Measurements from ENCODE around the gene CDC73. TPM values are rescaled to one million over a fixed set of nuclear protein-coding genes. Genes with fewer than 3 reads are reported as not detected.

Gene CDC73
- total RNA-seq, 1 experiment from 2014 or later, result 62.5 TPM

DNA sequence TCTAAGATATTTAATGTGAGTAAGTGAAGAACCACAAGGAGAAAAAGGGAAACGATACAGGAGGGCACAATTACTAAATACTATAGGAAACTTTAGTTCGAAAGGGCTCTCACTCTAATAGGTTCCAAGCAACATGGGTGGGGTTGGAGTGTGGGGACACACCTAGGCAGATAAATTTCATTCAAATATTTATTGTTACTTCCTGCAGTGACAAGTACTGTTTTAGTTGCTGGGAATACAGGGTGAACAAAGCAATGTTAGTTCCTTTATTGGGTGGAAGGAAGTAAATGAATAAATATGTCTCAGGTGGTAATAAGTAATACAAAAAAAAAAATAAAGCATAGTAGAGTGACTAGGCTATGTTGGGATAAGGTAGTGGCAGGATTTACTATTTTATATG, 137.8 kb downstream of the CDC73 start:
- Histone ChIP-seq H3K14ac (ENCODE audit: insufficient read depth, low read length) (no peak overlapping the region), H2BK120ac (ENCODE audit: low read depth, low read length, poor library complexity, severe bottlenecking) (no peak overlapping the region), H3K23ac (ENCODE audit: insufficient read length, low read depth, low read length) (no peak overlapping the region), H3K27ac (ENCODE audit: insufficient read length, low read depth, low read length) (no peak overlapping the region), H3K4ac (ENCODE audit: low read depth, low read length) (no peak overlapping the region), H3K4me1 (ENCODE audit: insufficient read depth, low read length) (no peaks in the 10 kb centered on the region; the same call in 1 of the 2 replicates), H4K5ac (ENCODE audit: insufficient read length, low read depth, low read length) (no peak overlapping the region), H4K8ac (replicated peaks; ENCODE audit: insufficient read length, low read depth, low read length) (no peak overlapping the region), H3K9me3 (ENCODE audit: control insufficient read depth, low read depth, low read length) (no peaks in the 10 kb centered on the region), H3K18ac (ENCODE audit: insufficient read length, low read depth, low read length) (no peak overlapping the region), H3K23me2 (ENCODE audit: insufficient read length, low read depth, low read length, poor library complexity, severe bottlenecking) (no peaks in the 10 kb centered on the region), H2BK20ac (ENCODE audit: low read depth, low read length, poor library complexity, severe bottlenecking) (no peak overlapping the region), H4K20me1 (ENCODE audit: control insufficient read depth, insufficient read depth, insufficient read length) (no peaks in the 10 kb centered on the region), H3K56ac (ENCODE audit: insufficient read length, low read depth, low read length) (no peak overlapping the region), H3K79me1 (ENCODE audit: insufficient read depth, low read depth, low read length, poor library complexity, severe bottlenecking) (no peaks in the 10 kb centered on the region), H2BK12ac (ENCODE audit: insufficient read length, low read depth, low read length) (no peak overlapping the region), H3T11ph (ENCODE audit: low read length) (no peak overlapping the region), H2AK5ac (ENCODE audit: insufficient read length, low read length) (no peak overlapping the region), H4K91ac (ENCODE audit: insufficient read length, low read depth, low read length) (no peak overlapping the region), H2AFZ (ENCODE audit: low read length) (no peak overlapping the region), H3K4me2 (ENCODE audit: insufficient read depth, insufficient read length, low read length) (no peak overlapping the region), H2BK5ac (ENCODE audit: insufficient read length, low read length) (no peak overlapping the region), H3K9ac (ENCODE audit: extremely low read depth, insufficient read length, low read length) (no peak overlapping the region), H3K79me2 (ENCODE audit: insufficient read depth, low read length) (no peaks in the 10 kb centered on the region), H3K27me3 (ENCODE audit: insufficient read depth, low read length) (no peaks in the 10 kb centered on the region), H2BK15ac (ENCODE audit: low read depth, low read length) (no peak overlapping the region)
- no peak for DNase-seq
- H3K36me3 Mint-ChIP-seq (ENCODE audit: insufficient read depth in 1 of 3, low read depth in 3 of 3), result peaks cover 0 to 4% (median 0%) of the 10 kb centered on the region in 3 experiments; a peak in 1 of 7 replicates
- no peaks in the 10 kb centered on the region for H3K9me3 Mint-ChIP-seq
- no peak overlapping the region for H3K4me3 Mint-ChIP-seq
- H3K27me3 Mint-ChIP-seq (ENCODE audit: low read depth), result no peaks in the 10 kb centered on the region
- peaks cover 3 to 4% of the 10 kb centered on the region in 2 experiments; a peak in 2 of 4 replicates for H3K4me1 Mint-ChIP-seq
- no peak for TF ChIP-seq CTCF (conservative IDR thresholded peaks at IDR 0.05)
- H3K27ac Mint-ChIP-seq, result no peak overlapping the region
- WGBS (ENCODE audit: extremely low coverage, insufficient read length, low lambda C conversion rate), result no CpG with 5 or more reads among the region's 2 CpGs

Data from H9 (cell line).